Smooth muscle cell of the umbilical artery (primary cell): ENCODE results near the gene EAPP. TPM values are rescaled to one million over a fixed set of nuclear protein-coding genes. Genes with fewer than 3 reads are reported as not detected.

Experiments
- total RNA-seq: library from RNA; depleted of rRNA; stranded (reverse); fragments of >200 nt; gene quantifications from 2 replicates; pipeline ENCODE4 v1.2.3, GENCODE V29; 2014

The EAPP gene
- 30.2 and 35.6 TPM in 2 replicates for total RNA-seq

GRCh38 chr14:34539407-34540180, at the start of gene EAPP:
Gene EAPP, minus strand, starts transcription at chr14:34539701. Its CDS starts 73 bp downstream, at chr14:34539628.

Other genes with a start within 250 kb of the EAPP start
- gene SPTSSA, start 77.5 kb downstream of the EAPP start, total RNA-seq: 9.8 and 14.1 TPM in 2 replicates
- 209 and 276 TPM in 2 replicates for gene SNX6, start 90.4 kb upstream of the EAPP start, total RNA-seq
- 108 and 149 TPM in 2 replicates for gene CFL2, start 174.9 kb upstream of the EAPP start, total RNA-seq